ENCODE measurements around the gene RALGAPB. TPM values are rescaled to one million over a fixed set of nuclear protein-coding genes. Genes with fewer than 3 reads are reported as not detected.
"Not testable (repeated sequence)": the region's sequence is repeated elsewhere in the genome, so short reads cannot be mapped to it uniquely, and the experiment has no call there.

RALGAPB gene
- polyA plus RNA-seq, 1 donor (not counting 4 experiments of a cell fraction or from before 2014, with no cell fraction given), result 23.8 TPM

GRCh38 chr20:38437796-38438195 is 34.8 kb upstream of the RALGAPB start:
- Histone ChIP-seq H2AFZ (ENCODE audit: control insufficient read depth, low read length) (no peak overlapping the region), H4K20me1 (ENCODE audit: control insufficient read depth, extremely low read depth, insufficient read depth, low read length) (peaks cover 11% of the 10 kb centered on the region), H3K9me3 (ENCODE audit: control insufficient read depth, low read depth, low read length) (no peaks in the 10 kb centered on the region), H3K4me3 (ENCODE audit: control insufficient read depth in 2 of 3, extremely low read depth in 1 of 3, insufficient read depth in 2 of 3, low read depth in 1 of 3, low read length in 3 of 3) (no peak overlapping the region), H3K4me2 (ENCODE audit: control insufficient read depth, extremely low read depth, insufficient read depth, low read depth, low read length) (no peak overlapping the region), H3K4me1 (ENCODE audit: control insufficient read depth, extremely low read depth, insufficient read depth, low read length) (peaks cover 19% of the 10 kb centered on the region), H3K36me3 (ENCODE audit: control insufficient read depth in 2 of 2, extremely low read depth in 1 of 2, insufficient read depth in 2 of 2, low read length in 2 of 2) (peaks cover 7 to 18% of the 10 kb centered on the region in 2 experiments), H3K27me3 (ENCODE audit: control insufficient read depth, extremely low read depth, insufficient read depth, low read length) (no peaks in the 10 kb centered on the region), H3K79me2 (ENCODE audit: control insufficient read depth, insufficient read depth, low read length) (peaks cover 24% of the 10 kb centered on the region), H3K9me1 (ENCODE audit: control insufficient read depth, extremely low read depth, insufficient read depth, low read length) (no peaks in the 10 kb centered on the region), H3K9ac (ENCODE audit: control insufficient read depth, extremely low read depth, insufficient read depth, low read length) (no peak overlapping the region), H3K27ac (ENCODE audit: control insufficient read depth, insufficient read depth, low read length) (no peak overlapping the region)
- dilution Hi-C loops (cut with MboI; ENCODE audit: extremely low pct_ligation_motif_present, low sequenced_read_pairs), result no loop called here
- DNase-seq (ENCODE audit: low read depth, low spot score), result no peak
- TF ChIP-seq CTCF (optimal IDR thresholded peaks at IDR 0.05 in 1 of 3, IDR thresholded peaks at IDR 0.05 in 1 of 3, conservative IDR thresholded peaks at IDR 0.05 in 1 of 3; ENCODE audit: extremely low read depth in 1 of 3, insufficient read depth in 2 of 3, low read length in 3 of 3), result no peak
- no peak for TF ChIP-seq EZH2 (IDR thresholded peaks at IDR 0.05; ENCODE audit: low read length)
- no peak for FAIRE-seq

GRCh38 chr20:38441110-38441509 is 31.5 kb upstream of the RALGAPB start:
- H3K27ac ChIP-seq (ENCODE audit: control insufficient read depth, insufficient read depth, low read length); H3K9me3 ChIP-seq (ENCODE audit: control insufficient read depth, low read depth, low read length); H3K9me1 ChIP-seq (ENCODE audit: control insufficient read depth, extremely low read depth, insufficient read depth, low read length); H3K27me3 ChIP-seq (ENCODE audit: control insufficient read depth, extremely low read depth, insufficient read depth, low read length); dilution Hi-C loops (cut with MboI; ENCODE audit: extremely low pct_ligation_motif_present, low sequenced_read_pairs); H4K20me1 ChIP-seq (ENCODE audit: control insufficient read depth, extremely low read depth, insufficient read depth, low read length); H3K4me2 ChIP-seq (ENCODE audit: control insufficient read depth, extremely low read depth, insufficient read depth, low read depth, low read length); H3K79me2 ChIP-seq (ENCODE audit: control insufficient read depth, insufficient read depth, low read length); H3K4me1 ChIP-seq (ENCODE audit: control insufficient read depth, extremely low read depth, insufficient read depth, low read length); DNase-seq (ENCODE audit: low read depth, low spot score); FAIRE-seq; H3K4me3 ChIP-seq (ENCODE audit: control insufficient read depth in 2 of 3, extremely low read depth in 1 of 3, insufficient read depth in 2 of 3, low read depth in 1 of 3, low read length in 3 of 3); H3K9ac ChIP-seq (ENCODE audit: control insufficient read depth, extremely low read depth, insufficient read depth, low read length); H2AFZ ChIP-seq (ENCODE audit: control insufficient read depth, low read length); H3K36me3 ChIP-seq (ENCODE audit: control insufficient read depth in 2 of 2, extremely low read depth in 1 of 2, insufficient read depth in 2 of 2, low read length in 2 of 2): not testable (repeated sequence)

DNA sequence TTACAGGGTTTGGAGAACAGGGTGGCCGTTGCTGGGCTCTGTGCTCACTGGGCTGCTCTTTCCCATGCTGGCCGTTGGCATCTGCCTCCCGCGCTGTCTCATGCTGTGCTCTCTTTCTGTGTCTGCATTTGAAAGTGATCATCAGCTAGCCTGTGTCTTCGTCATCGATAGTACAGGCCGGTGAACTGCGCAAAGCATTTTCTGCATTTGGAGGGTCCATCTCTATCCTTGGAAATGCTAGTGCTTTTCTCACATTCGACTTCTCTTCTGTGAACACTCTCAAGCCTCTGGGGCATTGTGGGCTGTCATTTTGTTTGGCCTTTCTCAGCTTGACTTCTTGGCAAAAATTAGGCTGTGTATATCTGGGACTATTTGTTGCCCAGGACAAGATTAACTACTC is 30.7 kb upstream of the RALGAPB start:
- Histone ChIP-seq H3K4me3 (ENCODE audit: control insufficient read depth in 2 of 3, extremely low read depth in 1 of 3, insufficient read depth in 2 of 3, low read depth in 1 of 3, low read length in 3 of 3) (no peak overlapping the region), H3K27ac (ENCODE audit: control insufficient read depth, insufficient read depth, low read length) (no peak overlapping the region), H3K79me2 (ENCODE audit: control insufficient read depth, insufficient read depth, low read length) (peaks cover 4% of the 10 kb centered on the region), H3K4me2 (ENCODE audit: control insufficient read depth, extremely low read depth, insufficient read depth, low read depth, low read length) (no peak overlapping the region), H3K9me3 (ENCODE audit: control insufficient read depth, low read depth, low read length) (no peaks in the 10 kb centered on the region), H3K9me1 (ENCODE audit: control insufficient read depth, extremely low read depth, insufficient read depth, low read length) (no peaks in the 10 kb centered on the region), H3K36me3 (ENCODE audit: control insufficient read depth in 2 of 2, extremely low read depth in 1 of 2, insufficient read depth in 2 of 2, low read length in 2 of 2) (no peaks in the 10 kb centered on the region), H3K27me3 (ENCODE audit: control insufficient read depth, extremely low read depth, insufficient read depth, low read length) (no peaks in the 10 kb centered on the region), H3K9ac (ENCODE audit: control insufficient read depth, extremely low read depth, insufficient read depth, low read length) (no peak overlapping the region), H3K4me1 (ENCODE audit: control insufficient read depth, extremely low read depth, insufficient read depth, low read length) (peaks cover 10% of the 10 kb centered on the region), H2AFZ (ENCODE audit: control insufficient read depth, low read length) (no peak overlapping the region), H4K20me1 (ENCODE audit: control insufficient read depth, extremely low read depth, insufficient read depth, low read length) (no peaks in the 10 kb centered on the region)
- no peak for FAIRE-seq
- TF ChIP-seq EZH2 (IDR thresholded peaks at IDR 0.05; ENCODE audit: low read length) (no peak), CTCF (optimal IDR thresholded peaks at IDR 0.05 in 1 of 3, IDR thresholded peaks at IDR 0.05 in 1 of 3, conservative IDR thresholded peaks at IDR 0.05 in 1 of 3; ENCODE audit: extremely low read depth in 1 of 3, insufficient read depth in 2 of 3, low read length in 3 of 3) (no peak)
- dilution Hi-C loops (cut with MboI; ENCODE audit: extremely low pct_ligation_motif_present, low sequenced_read_pairs), result no loop called here
- DNase-seq (ENCODE audit: low read depth, low spot score), result no peak

All from keratinocyte (primary cell).